AG09319 (cell line): ENCODE data around the gene C1QB.
"Not testable (repeated sequence)": the region's sequence is repeated elsewhere in the genome, so short reads cannot be mapped to it uniquely, and the experiment has no call there.

Experiments
- DNase-seq: peaks from one replicate; pipeline ENCODE4 v3.0.0-alpha.2; 2010; ENCODE audit warnings: low read depth; ENCODE audit errors: extremely low read depth
- CTCF ChIP-seq: IDR thresholded peaks from 2 replicates; pipeline ENCODE4 v1.5.1; 2011; ENCODE audit warnings: low read depth, mild to moderate bottlenecking, inconsistent platforms, low read length, moderate library complexity

C1QB gene

DNA sequence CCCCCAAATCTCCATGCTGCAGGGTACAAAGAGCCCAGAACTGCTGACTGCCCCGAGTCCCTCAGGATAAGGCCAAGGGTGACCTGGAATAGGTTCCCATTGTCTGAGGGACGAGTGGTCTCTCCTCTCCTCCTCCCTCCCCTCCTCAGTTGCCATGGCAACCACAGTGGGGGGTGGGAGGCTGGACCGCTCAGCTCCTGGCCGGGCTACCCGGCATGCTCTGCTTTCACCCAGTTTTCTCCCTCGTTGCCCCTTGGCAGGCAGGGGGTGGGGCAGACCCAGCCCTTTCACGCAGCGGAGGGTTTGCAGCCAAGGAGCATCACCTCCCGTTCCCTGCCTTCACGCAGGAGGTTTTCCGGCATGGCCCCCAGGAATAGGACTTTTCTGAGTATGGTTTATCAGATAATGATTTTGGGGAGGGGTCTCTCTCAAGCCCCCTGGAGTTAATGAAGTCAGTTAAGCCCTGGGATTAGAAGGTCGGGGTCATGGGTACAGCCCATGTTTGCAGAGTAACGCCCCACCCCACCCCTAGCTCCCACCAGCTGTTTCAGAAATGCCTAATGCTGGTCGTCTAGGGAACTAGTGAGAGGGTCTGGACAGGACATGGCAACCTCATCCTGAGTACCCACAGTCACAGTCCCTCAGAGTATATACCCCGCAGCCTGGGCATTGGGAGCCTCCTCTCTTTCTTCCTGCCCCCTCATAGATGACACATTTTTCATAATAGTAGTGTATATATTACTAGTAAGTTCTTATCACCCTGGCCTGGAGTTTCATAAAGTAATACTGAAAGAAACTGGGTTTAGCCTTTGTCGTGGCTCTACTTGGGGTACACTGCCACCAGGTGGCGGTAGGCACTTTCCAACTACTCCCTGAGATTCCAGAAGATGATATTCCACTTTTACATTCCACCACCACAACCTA is 20.7 kb downstream of the C1QB start:
- DNase-seq: peak; percentile 23
- peak; percentile 88 for TF ChIP-seq CTCF

- no peak for TF ChIP-seq CTCF
- no peak for DNase-seq
These were observed 21.3 kb downstream of the C1QB start for GRCh38 chr1:22674410-22674749.

DNA sequence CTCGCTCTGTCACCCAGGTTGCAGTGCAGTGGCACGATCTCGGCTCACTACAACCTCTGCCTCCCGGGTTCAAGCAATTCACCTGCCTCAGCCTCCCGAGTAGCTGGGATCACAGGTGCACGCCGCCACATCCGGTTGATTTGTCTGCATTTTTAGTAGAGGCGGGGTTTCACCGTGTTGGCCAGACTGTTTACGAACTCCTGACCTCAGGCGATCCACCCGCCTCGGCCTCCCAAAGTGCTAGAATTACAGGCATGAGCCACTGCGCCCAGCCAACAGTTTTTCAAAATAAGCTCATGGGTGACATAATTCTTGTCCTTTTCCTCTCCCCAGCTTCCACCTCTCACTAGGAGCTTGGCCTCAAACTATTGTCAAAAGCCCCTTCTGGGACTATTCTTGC is 23.1 kb downstream of the C1QB start:
- not testable (repeated sequence) for DNase-seq

DNA sequence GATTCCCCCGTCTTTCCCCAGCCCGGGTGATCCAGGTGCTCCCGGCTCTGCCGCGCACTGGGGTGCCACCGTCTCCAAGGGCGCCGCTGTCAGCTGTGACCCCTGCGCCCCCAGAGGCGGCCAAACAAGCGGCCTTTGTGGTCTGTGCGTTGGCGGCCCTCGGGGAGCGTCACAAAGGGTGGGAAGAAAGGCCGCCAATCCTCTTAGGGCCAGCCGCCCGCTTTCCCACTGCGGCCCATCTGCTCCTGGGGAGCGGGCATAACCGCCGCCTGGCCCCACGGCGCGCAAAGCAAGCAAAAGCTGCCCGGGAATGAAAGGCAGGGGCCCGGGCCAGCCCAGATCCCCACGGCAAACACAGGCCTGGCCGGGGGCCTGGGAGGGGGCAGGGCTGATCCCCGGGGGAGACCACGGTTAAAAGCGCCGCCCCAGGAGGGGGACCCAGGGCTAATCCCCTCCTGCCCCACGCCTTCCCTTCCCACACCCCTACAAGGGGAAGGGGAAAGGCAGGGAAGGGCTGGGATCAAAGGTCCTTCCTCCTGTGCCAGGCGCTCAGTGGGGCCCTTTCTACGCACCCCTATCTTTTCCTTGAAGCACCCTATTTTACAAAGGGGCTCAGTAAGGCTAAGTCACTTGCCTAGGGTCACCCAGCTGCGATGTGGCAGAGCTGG is 24.0 kb downstream of the C1QB start:
- no peak for TF ChIP-seq CTCF

DNA sequence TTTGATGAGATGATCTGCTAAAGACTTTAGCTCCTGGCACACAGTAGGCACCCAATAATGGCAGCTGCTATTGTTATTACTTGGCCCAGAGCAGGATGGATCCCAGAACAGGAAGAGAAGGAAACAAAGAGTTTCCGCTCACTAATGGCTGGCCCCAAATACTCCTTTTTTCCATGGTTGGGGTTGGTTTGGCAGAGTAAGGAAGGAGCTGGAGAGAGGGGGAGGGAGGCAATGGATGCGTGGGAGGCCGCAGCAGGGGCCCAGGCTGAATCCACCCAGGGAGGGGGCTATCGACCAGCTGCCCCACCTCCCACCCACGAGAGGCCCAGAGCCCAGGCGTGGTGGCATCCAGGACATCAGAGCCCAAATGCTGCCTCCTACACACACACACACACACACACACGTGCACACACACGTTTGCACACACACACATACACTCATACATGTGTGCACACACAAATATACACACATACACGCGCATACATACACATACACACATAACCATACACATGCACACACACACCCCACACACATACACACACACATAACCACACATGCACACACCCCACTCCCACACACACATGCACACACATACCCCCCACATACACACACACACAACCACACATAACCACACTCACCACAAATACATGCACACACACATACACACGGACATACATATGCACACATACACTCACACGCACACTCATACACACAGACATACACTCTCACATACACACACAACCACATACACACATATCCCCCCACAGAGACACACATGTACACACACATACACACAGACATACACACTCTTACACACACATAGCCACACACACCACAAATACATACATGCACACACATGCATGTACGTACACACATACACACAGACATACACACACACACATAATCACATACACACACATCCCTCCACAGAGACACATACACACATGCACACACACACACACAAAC is 25.2 kb downstream of the C1QB start:
- no peak for DNase-seq
- no peak for TF ChIP-seq CTCF

More for the DNA sequence above, 24.0 kb downstream of the C1QB start:
- no peak for DNase-seq

DNA sequence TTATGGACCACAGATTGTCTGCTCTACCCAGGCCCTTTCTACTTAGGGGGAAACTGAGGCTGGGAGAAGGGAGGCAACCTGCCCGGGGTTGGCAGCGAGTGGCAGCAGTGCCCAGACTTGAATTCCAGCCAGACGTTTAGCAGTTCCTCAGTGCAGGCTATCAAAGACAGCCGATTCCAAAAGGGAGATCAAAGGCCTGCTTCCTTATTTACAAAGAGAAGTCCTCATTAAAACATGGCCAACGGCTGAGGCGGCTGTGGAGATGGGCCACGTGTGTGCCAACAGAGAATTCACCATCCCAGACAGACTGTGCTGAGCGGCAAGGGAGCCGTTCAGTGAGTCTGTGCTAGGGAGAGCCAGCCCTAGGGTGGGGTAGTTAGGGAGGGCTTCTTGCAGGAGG is 27.7 kb downstream of the C1QB start:
- DNase-seq: no peak
- TF ChIP-seq CTCF: no peak

DNA sequence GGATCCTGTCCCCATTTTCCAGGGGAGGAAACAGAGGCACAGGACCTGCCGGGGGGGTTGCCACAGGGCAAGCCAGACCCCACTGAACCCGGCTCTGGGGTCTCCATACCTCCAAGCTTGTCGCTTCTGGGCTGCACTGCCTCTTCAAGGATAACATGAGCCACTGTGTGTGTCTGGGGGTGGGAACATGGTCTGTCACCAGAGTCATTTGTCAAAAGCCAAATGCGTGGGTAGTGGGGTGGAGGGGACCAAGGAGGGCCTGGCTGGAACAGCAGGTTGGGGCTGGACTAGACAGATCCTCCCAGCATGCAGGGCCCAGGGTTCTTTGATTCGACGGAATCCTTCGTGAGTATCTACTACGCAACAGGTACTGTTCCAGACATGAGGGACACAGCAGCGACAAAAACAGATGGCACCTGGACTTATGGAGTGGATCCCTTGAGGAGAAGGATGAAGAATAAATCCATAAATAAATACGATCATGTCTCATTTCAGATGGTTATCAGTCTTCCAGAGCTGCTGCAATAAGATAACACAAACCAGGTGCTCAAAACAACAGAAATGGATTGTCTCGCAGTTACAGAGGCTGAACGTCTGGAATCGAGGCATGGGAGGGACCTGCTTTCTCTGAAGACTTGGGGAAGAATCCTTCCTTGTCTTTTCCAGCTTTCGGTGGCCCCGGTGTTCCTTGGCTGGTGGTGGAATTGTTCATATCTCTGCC is 28.7 kb downstream of the C1QB start:
- no peak for TF ChIP-seq CTCF
- no peak for DNase-seq
